ENCODE data around the gene CDKAL1.

CDKAL1 gene

GRCh38 chr6:21144928-21145327 is 610.7 kb downstream of the CDKAL1 start:
- Histone ChIP-seq H3K4me3 (ENCODE audit: low read length in 2 of 2) (no peak overlapping the region), H3K9me3 (ENCODE audit: control insufficient read depth in 2 of 2, low read length in 2 of 2) (no peaks in the 10 kb centered on the region), H3K27me3 (ENCODE audit: control insufficient read depth in 1 of 2, insufficient read depth in 2 of 2, low read length in 2 of 2) (no peaks in the 10 kb centered on the region), H3K36me3 (ENCODE audit: control insufficient read depth in 2 of 2, insufficient read depth in 2 of 2, low read length in 2 of 2) (no peaks in the 10 kb centered on the region), H3K9ac (ENCODE audit: low read length in 2 of 2) (no peak overlapping the region), H3K4me1 (ENCODE audit: control insufficient read depth, insufficient read depth, low read length) (no peaks in the 10 kb centered on the region), H3K27ac (ENCODE audit: low read length) (no peak overlapping the region)

GRCh38 chr6:21147995-21148394 is 613.7 kb downstream of the CDKAL1 start:
- Histone ChIP-seq H3K9ac (ENCODE audit: low read length in 2 of 2) (no peak overlapping the region), H3K4me3 (ENCODE audit: low read length in 2 of 2) (no peak overlapping the region), H3K9me3 (ENCODE audit: control insufficient read depth in 2 of 2, low read length in 2 of 2) (no peaks in the 10 kb centered on the region), H3K4me1 (ENCODE audit: control insufficient read depth, insufficient read depth, low read length) (no peaks in the 10 kb centered on the region), H3K27ac (ENCODE audit: low read length) (no peak overlapping the region), H3K36me3 (ENCODE audit: control insufficient read depth in 2 of 2, insufficient read depth in 2 of 2, low read length in 2 of 2) (no peaks in the 10 kb centered on the region), H3K27me3 (ENCODE audit: control insufficient read depth in 1 of 2, insufficient read depth in 2 of 2, low read length in 2 of 2) (no peaks in the 10 kb centered on the region)

- Histone ChIP-seq H3K9ac (ENCODE audit: low read length in 2 of 2) (no peak overlapping the region), H3K4me1 (ENCODE audit: control insufficient read depth, insufficient read depth, low read length) (no peaks in the 10 kb centered on the region), H3K36me3 (ENCODE audit: control insufficient read depth in 2 of 2, insufficient read depth in 2 of 2, low read length in 2 of 2) (no peaks in the 10 kb centered on the region), H3K27ac (ENCODE audit: low read length) (no peak overlapping the region), H3K4me3 (ENCODE audit: low read length in 2 of 2) (no peak overlapping the region), H3K27me3 (ENCODE audit: control insufficient read depth in 1 of 2, insufficient read depth in 2 of 2, low read length in 2 of 2) (no peaks in the 10 kb centered on the region), H3K9me3 (ENCODE audit: control insufficient read depth in 2 of 2, low read length in 2 of 2) (no peaks in the 10 kb centered on the region)
These were observed 615.2 kb downstream of the CDKAL1 start for GRCh38 chr6:21149470-21149869.

GRCh38 chr6:21150667-21151066 is 616.4 kb downstream of the CDKAL1 start:
- Histone ChIP-seq H3K27me3 (ENCODE audit: control insufficient read depth in 1 of 2, insufficient read depth in 2 of 2, low read length in 2 of 2) (no peaks in the 10 kb centered on the region), H3K27ac (ENCODE audit: low read length) (no peak overlapping the region), H3K36me3 (ENCODE audit: control insufficient read depth in 2 of 2, insufficient read depth in 2 of 2, low read length in 2 of 2) (no peaks in the 10 kb centered on the region), H3K9ac (ENCODE audit: low read length in 2 of 2) (no peak overlapping the region), H3K4me3 (ENCODE audit: low read length in 2 of 2) (no peak overlapping the region), H3K9me3 (ENCODE audit: control insufficient read depth in 2 of 2, low read length in 2 of 2) (no peaks in the 10 kb centered on the region), H3K4me1 (ENCODE audit: control insufficient read depth, insufficient read depth, low read length) (no peaks in the 10 kb centered on the region)

GRCh38 chr6:21151119-21151518 is 616.9 kb downstream of the CDKAL1 start:
- H3K4me1 ChIP-seq (ENCODE audit: control insufficient read depth, insufficient read depth, low read length), result no peaks in the 10 kb centered on the region
- no peaks in the 10 kb centered on the region for H3K36me3 ChIP-seq (ENCODE audit: control insufficient read depth in 2 of 2, insufficient read depth in 2 of 2, low read length in 2 of 2)
- no peaks in the 10 kb centered on the region for H3K27me3 ChIP-seq (ENCODE audit: control insufficient read depth in 1 of 2, insufficient read depth in 2 of 2, low read length in 2 of 2)
- no peak overlapping the region for H3K9ac ChIP-seq (ENCODE audit: low read length in 2 of 2)
- no peaks in the 10 kb centered on the region for H3K9me3 ChIP-seq (ENCODE audit: control insufficient read depth in 2 of 2, low read length in 2 of 2)
- H3K27ac ChIP-seq (ENCODE audit: low read length), result no peak overlapping the region
- no peak overlapping the region for H3K4me3 ChIP-seq (ENCODE audit: low read length in 2 of 2)

GRCh38 chr6:21151530-21151929 is 617.3 kb downstream of the CDKAL1 start:
- H3K4me1 ChIP-seq (ENCODE audit: control insufficient read depth, insufficient read depth, low read length), result no peaks in the 10 kb centered on the region
- H3K27me3 ChIP-seq (ENCODE audit: control insufficient read depth in 1 of 2, insufficient read depth in 2 of 2, low read length in 2 of 2), result no peaks in the 10 kb centered on the region
- no peak overlapping the region for H3K27ac ChIP-seq (ENCODE audit: low read length)
- H3K9me3 ChIP-seq (ENCODE audit: control insufficient read depth in 2 of 2, low read length in 2 of 2), result no peaks in the 10 kb centered on the region
- H3K36me3 ChIP-seq (ENCODE audit: control insufficient read depth in 2 of 2, insufficient read depth in 2 of 2, low read length in 2 of 2), result no peaks in the 10 kb centered on the region
- no peak overlapping the region for H3K9ac ChIP-seq (ENCODE audit: low read length in 2 of 2)
- no peak overlapping the region for H3K4me3 ChIP-seq (ENCODE audit: low read length in 2 of 2)

GRCh38 chr6:21157186-21157929 is 623.1 kb downstream of the CDKAL1 start:
- Histone ChIP-seq H3K4me3 (ENCODE audit: low read length in 2 of 2) (no peak overlapping the region), H3K4me1 (ENCODE audit: control insufficient read depth, insufficient read depth, low read length) (peaks cover 2% of the 10 kb centered on the region), H3K27ac (ENCODE audit: low read length) (no peak overlapping the region), H3K9ac (ENCODE audit: low read length in 2 of 2) (no peak overlapping the region), H3K9me3 (ENCODE audit: control insufficient read depth in 2 of 2, low read length in 2 of 2) (no peaks in the 10 kb centered on the region), H3K36me3 (ENCODE audit: control insufficient read depth in 2 of 2, insufficient read depth in 2 of 2, low read length in 2 of 2) (no peaks in the 10 kb centered on the region), H3K27me3 (ENCODE audit: control insufficient read depth in 1 of 2, insufficient read depth in 2 of 2, low read length in 2 of 2) (no peaks in the 10 kb centered on the region)

- Histone ChIP-seq H3K27me3 (ENCODE audit: control insufficient read depth in 1 of 2, insufficient read depth in 2 of 2, low read length in 2 of 2) (no peaks in the 10 kb centered on the region), H3K9me3 (ENCODE audit: control insufficient read depth in 2 of 2, low read length in 2 of 2) (no peaks in the 10 kb centered on the region)
These were observed 623.9 kb downstream of the CDKAL1 start for GRCh38 chr6:21158149-21158548.

GRCh38 chr6:21158873-21159272 is 624.6 kb downstream of the CDKAL1 start:
- Histone ChIP-seq H3K9ac (ENCODE audit: low read length in 2 of 2) (no peak overlapping the region), H3K36me3 (ENCODE audit: control insufficient read depth in 2 of 2, insufficient read depth in 2 of 2, low read length in 2 of 2) (no peaks in the 10 kb centered on the region), H3K4me3 (ENCODE audit: low read length in 2 of 2) (no peak overlapping the region)

More at GRCh38 chr6:21158149-21158548, 623.9 kb downstream of the CDKAL1 start:
- H3K36me3 ChIP-seq (ENCODE audit: control insufficient read depth in 2 of 2, insufficient read depth in 2 of 2, low read length in 2 of 2), result no peaks in the 10 kb centered on the region
- no peak overlapping the region for H3K27ac ChIP-seq (ENCODE audit: low read length)
- H3K4me3 ChIP-seq (ENCODE audit: low read length in 2 of 2), result no peak overlapping the region
- H3K4me1 ChIP-seq (ENCODE audit: control insufficient read depth, insufficient read depth, low read length), result peaks cover 2% of the 10 kb centered on the region
- H3K9ac ChIP-seq (ENCODE audit: low read length in 2 of 2), result no peak overlapping the region

GRCh38 chr6:21159465-21159864 is 625.2 kb downstream of the CDKAL1 start:
- no peak overlapping the region for H3K4me3 ChIP-seq (ENCODE audit: low read length in 2 of 2)
- H3K27me3 ChIP-seq (ENCODE audit: control insufficient read depth in 1 of 2, insufficient read depth in 2 of 2, low read length in 2 of 2), result no peaks in the 10 kb centered on the region
- no peak overlapping the region for H3K27ac ChIP-seq (ENCODE audit: low read length)

More at GRCh38 chr6:21158873-21159272, 624.6 kb downstream of the CDKAL1 start:
- no peak overlapping the region for H3K27ac ChIP-seq (ENCODE audit: low read length)
- no peaks in the 10 kb centered on the region for H3K27me3 ChIP-seq (ENCODE audit: control insufficient read depth in 1 of 2, insufficient read depth in 2 of 2, low read length in 2 of 2)
- no peaks in the 10 kb centered on the region for H3K9me3 ChIP-seq (ENCODE audit: control insufficient read depth in 2 of 2, low read length in 2 of 2)
- H3K4me1 ChIP-seq (ENCODE audit: control insufficient read depth, insufficient read depth, low read length), result peaks cover 2% of the 10 kb centered on the region

GRCh38 chr6:21161707-21162106 is 627.5 kb downstream of the CDKAL1 start:
- Histone ChIP-seq H3K27me3 (ENCODE audit: control insufficient read depth in 1 of 2, insufficient read depth in 2 of 2, low read length in 2 of 2) (no peaks in the 10 kb centered on the region), H3K9me3 (ENCODE audit: control insufficient read depth in 2 of 2, low read length in 2 of 2) (no peaks in the 10 kb centered on the region), H3K9ac (ENCODE audit: low read length in 2 of 2) (no peak overlapping the region), H3K27ac (ENCODE audit: low read length) (no peak overlapping the region), H3K4me1 (ENCODE audit: control insufficient read depth, insufficient read depth, low read length) (peaks cover 2% of the 10 kb centered on the region), H3K4me3 (ENCODE audit: low read length in 2 of 2) (no peak overlapping the region), H3K36me3 (ENCODE audit: control insufficient read depth in 2 of 2, insufficient read depth in 2 of 2, low read length in 2 of 2) (no peaks in the 10 kb centered on the region)

More at GRCh38 chr6:21159465-21159864, 625.2 kb downstream of the CDKAL1 start:
- Histone ChIP-seq H3K4me1 (ENCODE audit: control insufficient read depth, insufficient read depth, low read length) (peaks cover 2% of the 10 kb centered on the region), H3K36me3 (ENCODE audit: control insufficient read depth in 2 of 2, insufficient read depth in 2 of 2, low read length in 2 of 2) (no peaks in the 10 kb centered on the region), H3K9ac (ENCODE audit: low read length in 2 of 2) (no peak overlapping the region), H3K9me3 (ENCODE audit: control insufficient read depth in 2 of 2, low read length in 2 of 2) (no peaks in the 10 kb centered on the region)
